Measurements from ENCODE around the gene SMPDL3A. TPM values are rescaled to one million over a fixed set of nuclear protein-coding genes. Genes with fewer than 3 reads are reported as not detected.

Gene SMPDL3A
- total and polyA plus RNA-seq, 4 donors, result 1.5 to 14.3 (median 6.2) TPM

DNA sequence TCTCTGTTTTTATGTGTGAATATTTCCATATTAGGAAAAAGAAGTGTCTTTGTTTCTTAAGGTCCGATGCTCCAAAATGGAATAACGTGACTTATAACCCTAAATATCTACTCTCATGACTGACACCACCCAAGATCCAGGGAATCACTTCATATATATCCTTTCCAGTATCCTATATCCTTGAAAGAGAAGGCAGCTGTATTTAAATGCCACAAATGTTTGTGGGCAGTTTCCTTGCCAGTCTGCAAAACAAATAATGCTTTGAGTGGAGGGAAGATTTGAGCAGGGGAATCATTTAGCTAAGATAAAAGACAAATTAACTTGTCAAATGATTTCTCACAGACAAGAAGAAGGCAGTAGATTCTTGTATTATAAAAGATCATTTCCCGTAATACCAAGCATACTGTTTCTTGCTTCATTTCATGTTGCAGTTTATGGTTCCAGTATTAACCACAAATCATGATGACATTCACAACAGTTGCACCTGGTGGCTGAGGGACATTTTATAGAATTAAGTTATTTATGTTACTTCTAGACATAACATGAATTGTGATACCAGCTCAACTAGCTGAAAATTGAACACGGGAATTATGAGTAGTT, 39.5 kb upstream of the SMPDL3A start:
- Histone ChIP-seq H3K4me1 (ENCODE audit: control insufficient read depth in 1 of 2, insufficient read depth in 2 of 2, low read length in 2 of 2) (no peaks in the 10 kb centered on the region), H3K9me3 (ENCODE audit: control insufficient read depth, low read length) (no peaks in the 10 kb centered on the region), H3K27me3 (ENCODE audit: control insufficient read depth in 1 of 2, insufficient read depth in 2 of 2, low read length in 1 of 2) (no peaks in the 10 kb centered on the region), H3K27ac (ENCODE audit: low read depth in 1 of 2, low read length in 2 of 2) (no peak overlapping the region), H3K36me3 (ENCODE audit: control insufficient read depth in 1 of 2, insufficient read depth in 2 of 2, low read length in 1 of 2) (no peaks in the 10 kb centered on the region), H3K4me3 (ENCODE audit: low read length in 2 of 2) (no peak overlapping the region)
- intact Hi-C loops (cut with DNase I), result no loop called here
- ATAC-seq (ENCODE audit: low FRiP score) (no peak), DNase-seq (no peak)
- 81 to 84% methylated on average over 4 of the region's 4 CpGs for WGBS, 2 donors

GRCh38 chr6:122751326-122751725, 37.7 kb upstream of the SMPDL3A start:
- Histone ChIP-seq H3K4me3 (ENCODE audit: low read length in 2 of 2) (no peak overlapping the region), H3K9me3 (ENCODE audit: control insufficient read depth, low read length) (no peaks in the 10 kb centered on the region), H3K4me1 (ENCODE audit: control insufficient read depth in 1 of 2, insufficient read depth in 2 of 2, low read length in 2 of 2) (no peaks in the 10 kb centered on the region), H3K27me3 (ENCODE audit: control insufficient read depth in 1 of 2, insufficient read depth in 2 of 2, low read length in 1 of 2) (no peaks in the 10 kb centered on the region), H3K36me3 (ENCODE audit: control insufficient read depth in 1 of 2, insufficient read depth in 2 of 2, low read length in 1 of 2) (no peaks in the 10 kb centered on the region), H3K27ac (ENCODE audit: low read depth in 1 of 2, low read length in 2 of 2) (no peak overlapping the region)
- ATAC-seq (ENCODE audit: low FRiP score) (no peak), DNase-seq (no peak)
- intact Hi-C loops (cut with DNase I), result no loop called here
- 49 to 57% methylated on average over 3 of the region's 3 CpGs for WGBS, 2 donors

DNA sequence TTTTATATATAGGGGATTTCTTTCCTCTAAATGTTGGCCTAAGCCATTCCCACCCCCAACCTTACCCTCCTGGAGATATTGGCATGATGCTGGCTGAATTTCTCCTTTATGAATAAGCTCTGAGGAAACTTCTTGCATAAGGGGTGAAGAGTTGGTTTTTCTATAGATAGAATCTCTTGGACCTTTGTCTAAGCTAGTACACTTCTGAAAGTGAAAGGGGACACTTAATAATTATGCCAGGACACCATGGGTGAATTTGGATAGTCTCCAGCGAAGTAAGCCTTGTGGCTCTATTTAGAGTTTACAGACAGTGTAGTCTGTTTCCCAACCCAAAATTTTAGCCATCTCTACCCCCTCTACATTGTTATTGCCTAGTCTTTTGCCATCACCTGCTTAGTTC, 36.6 kb upstream of the SMPDL3A start:
- Histone ChIP-seq H3K9me3 (ENCODE audit: control insufficient read depth, low read length) (no peaks in the 10 kb centered on the region), H3K36me3 (ENCODE audit: control insufficient read depth in 1 of 2, insufficient read depth in 2 of 2, low read length in 1 of 2) (no peaks in the 10 kb centered on the region), H3K27ac (ENCODE audit: low read depth in 1 of 2, low read length in 2 of 2) (no peak overlapping the region), H3K4me1 (ENCODE audit: control insufficient read depth in 1 of 2, insufficient read depth in 2 of 2, low read length in 2 of 2) (no peaks in the 10 kb centered on the region), H3K4me3 (ENCODE audit: low read length in 2 of 2) (no peak overlapping the region), H3K27me3 (ENCODE audit: control insufficient read depth in 1 of 2, insufficient read depth in 2 of 2, low read length in 1 of 2) (peaks cover 0 to 4% of the 10 kb centered on the region in 2 donors)
- no peak for ATAC-seq (ENCODE audit: low FRiP score)
- no peak for DNase-seq
- WGBS, 2 donors, result 39 to 89% methylated on average over 1 of the region's 1 CpG
- intact Hi-C loops (cut with DNase I), result no loop called here

GRCh38 chr6:122753000-122753687, 35.9 kb upstream of the SMPDL3A start:
- no peak for DNase-seq
- no peaks in the 10 kb centered on the region for H3K36me3 ChIP-seq (ENCODE audit: control insufficient read depth in 1 of 2, insufficient read depth in 2 of 2, low read length in 1 of 2)
- H3K9me3 ChIP-seq (ENCODE audit: control insufficient read depth, low read length), result no peaks in the 10 kb centered on the region
- 83 to 84% methylated on average over 10 of the region's 10 CpGs for WGBS, 2 donors
- H3K27ac ChIP-seq (ENCODE audit: low read depth in 1 of 2, low read length in 2 of 2), result no peak overlapping the region
- no peak for ATAC-seq (ENCODE audit: low FRiP score)
- H3K4me3 ChIP-seq (ENCODE audit: low read length in 2 of 2), result no peak overlapping the region
- peaks cover 0 to 5% of the 10 kb centered on the region in 2 donors for H3K27me3 ChIP-seq (ENCODE audit: control insufficient read depth in 1 of 2, insufficient read depth in 2 of 2, low read length in 1 of 2)
- intact Hi-C loops (cut with DNase I), result no loop called here
- no peaks in the 10 kb centered on the region for H3K4me1 ChIP-seq (ENCODE audit: control insufficient read depth in 1 of 2, insufficient read depth in 2 of 2, low read length in 2 of 2)

GRCh38 chr6:122753688-122754056, 35.4 kb upstream of the SMPDL3A start:
- ATAC-seq (ENCODE audit: low FRiP score), result no peak

GRCh38 chr6:122754191-122754731, 34.8 kb upstream of the SMPDL3A start:
- Histone ChIP-seq H3K4me3 (ENCODE audit: low read length in 2 of 2) (no peak overlapping the region), H3K9me3 (ENCODE audit: control insufficient read depth, low read length) (no peaks in the 10 kb centered on the region), H3K27ac (ENCODE audit: low read depth in 1 of 2, low read length in 2 of 2) (no peak overlapping the region), H3K36me3 (ENCODE audit: control insufficient read depth in 1 of 2, insufficient read depth in 2 of 2, low read length in 1 of 2) (no peaks in the 10 kb centered on the region), H3K27me3 (ENCODE audit: control insufficient read depth in 1 of 2, insufficient read depth in 2 of 2, low read length in 1 of 2) (peaks cover 0 to 5% of the 10 kb centered on the region in 2 donors), H3K4me1 (ENCODE audit: control insufficient read depth in 1 of 2, insufficient read depth in 2 of 2, low read length in 2 of 2) (no peaks in the 10 kb centered on the region)
- DNase-seq (no peak), ATAC-seq (ENCODE audit: low FRiP score) (no peak)
- intact Hi-C loops (cut with DNase I), result no loop called here
- WGBS, 2 donors, result 75 to 77% methylated on average over 5 of the region's 5 CpGs

More at GRCh38 chr6:122753688-122754056, 35.4 kb upstream of the SMPDL3A start:
- no peak for DNase-seq
- H3K4me1 ChIP-seq (ENCODE audit: control insufficient read depth in 1 of 2, insufficient read depth in 2 of 2, low read length in 2 of 2), result no peaks in the 10 kb centered on the region
- H3K36me3 ChIP-seq (ENCODE audit: control insufficient read depth in 1 of 2, insufficient read depth in 2 of 2, low read length in 1 of 2), result no peaks in the 10 kb centered on the region
- WGBS, 2 donors, result 37 to 42% methylated on average over 5 of the region's 5 CpGs
- H3K27me3 ChIP-seq (ENCODE audit: control insufficient read depth in 1 of 2, insufficient read depth in 2 of 2, low read length in 1 of 2), result peaks cover 0 to 5% of the 10 kb centered on the region in 2 donors
- H3K27ac ChIP-seq (ENCODE audit: low read depth in 1 of 2, low read length in 2 of 2), result no peak overlapping the region
- no peaks in the 10 kb centered on the region for H3K9me3 ChIP-seq (ENCODE audit: control insufficient read depth, low read length)
- H3K4me3 ChIP-seq (ENCODE audit: low read length in 2 of 2), result no peak overlapping the region
- intact Hi-C loops (cut with DNase I), result no loop called here

GRCh38 chr6:122755901-122756300, 33.2 kb upstream of the SMPDL3A start:
- Histone ChIP-seq H3K27ac (ENCODE audit: low read depth in 1 of 2, low read length in 2 of 2) (no peak overlapping the region), H3K27me3 (ENCODE audit: control insufficient read depth in 1 of 2, insufficient read depth in 2 of 2, low read length in 1 of 2) (peaks cover 0 to 5% of the 10 kb centered on the region in 2 donors), H3K4me1 (ENCODE audit: control insufficient read depth in 1 of 2, insufficient read depth in 2 of 2, low read length in 2 of 2) (no peaks in the 10 kb centered on the region), H3K4me3 (ENCODE audit: low read length in 2 of 2) (no peak overlapping the region), H3K36me3 (ENCODE audit: control insufficient read depth in 1 of 2, insufficient read depth in 2 of 2, low read length in 1 of 2) (no peaks in the 10 kb centered on the region), H3K9me3 (ENCODE audit: control insufficient read depth, low read length) (no peaks in the 10 kb centered on the region)
- ATAC-seq (ENCODE audit: low FRiP score), result no peak
- DNase-seq, result no peak
- intact Hi-C loops (cut with DNase I), result no loop called here
- WGBS, 2 donors, result 64 to 75% methylated on average over 9 of the region's 9 CpGs

DNA sequence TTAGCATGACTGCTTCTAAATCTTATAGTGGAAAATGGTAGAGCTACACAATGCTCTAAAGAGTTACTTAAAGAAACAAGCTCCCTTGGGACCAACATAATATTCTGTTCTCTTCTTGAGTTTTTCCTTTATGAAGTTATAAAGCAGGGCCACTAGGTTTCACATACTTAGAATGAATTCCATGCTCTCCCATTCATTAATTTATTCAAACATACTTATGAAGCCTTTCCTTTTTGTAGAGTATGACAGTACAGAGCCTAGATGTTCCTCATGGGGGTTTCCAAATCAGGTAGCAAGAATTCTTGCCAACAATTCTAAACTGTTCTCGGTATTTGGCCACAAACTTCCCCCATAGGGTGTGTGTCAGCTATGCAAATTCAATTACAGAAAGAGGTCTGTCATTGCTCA, 30.1 kb upstream of the SMPDL3A start:
- no peak overlapping the region for H3K27ac ChIP-seq (ENCODE audit: low read depth in 1 of 2, low read length in 2 of 2)
- no peaks in the 10 kb centered on the region for H3K9me3 ChIP-seq (ENCODE audit: control insufficient read depth, low read length)
- intact Hi-C loops (cut with DNase I), result no loop called here
- no peak for DNase-seq
- peaks cover 0 to 5% of the 10 kb centered on the region in 2 donors for H3K27me3 ChIP-seq (ENCODE audit: control insufficient read depth in 1 of 2, insufficient read depth in 2 of 2, low read length in 1 of 2)
- H3K4me1 ChIP-seq (ENCODE audit: control insufficient read depth in 1 of 2, insufficient read depth in 2 of 2, low read length in 2 of 2), result no peaks in the 10 kb centered on the region
- no peak overlapping the region for H3K4me3 ChIP-seq (ENCODE audit: low read length in 2 of 2)
- 39 to 40% methylated on average over 1 of the region's 1 CpG for WGBS, 2 donors
- no peaks in the 10 kb centered on the region for H3K36me3 ChIP-seq (ENCODE audit: control insufficient read depth in 1 of 2, insufficient read depth in 2 of 2, low read length in 1 of 2)
- no peak for ATAC-seq (ENCODE audit: low FRiP score)

DNA sequence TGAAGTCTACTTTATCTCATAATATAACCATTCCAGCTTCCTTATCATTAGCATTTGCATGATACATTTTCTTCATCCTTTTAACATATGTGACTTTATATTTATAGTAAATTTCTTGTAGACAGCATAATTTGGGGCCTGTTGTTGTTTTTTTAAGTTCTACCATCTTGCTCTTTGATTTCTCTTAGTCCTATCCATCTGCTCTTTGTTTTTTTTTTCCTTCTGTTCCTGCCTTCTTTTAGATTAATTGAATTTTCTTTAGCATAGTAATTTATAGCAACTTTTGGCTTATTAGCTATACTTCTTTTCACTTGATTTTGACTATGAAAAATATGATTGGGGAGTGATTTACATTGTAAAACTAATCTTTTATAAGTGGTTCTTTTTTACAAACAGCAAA, 28.7 kb upstream of the SMPDL3A start:
- intact Hi-C loops (cut with DNase I), result no loop called here
- Histone ChIP-seq H3K36me3 (ENCODE audit: control insufficient read depth in 1 of 2, insufficient read depth in 2 of 2, low read length in 1 of 2) (no peaks in the 10 kb centered on the region), H3K4me3 (ENCODE audit: low read length in 2 of 2) (no peak overlapping the region), H3K4me1 (ENCODE audit: control insufficient read depth in 1 of 2, insufficient read depth in 2 of 2, low read length in 2 of 2) (no peaks in the 10 kb centered on the region), H3K27me3 (ENCODE audit: control insufficient read depth in 1 of 2, insufficient read depth in 2 of 2, low read length in 1 of 2) (peaks cover 0 to 5% of the 10 kb centered on the region in 2 donors), H3K9me3 (ENCODE audit: control insufficient read depth, low read length) (no peaks in the 10 kb centered on the region), H3K27ac (ENCODE audit: low read depth in 1 of 2, low read length in 2 of 2) (no peak overlapping the region)
- ATAC-seq (ENCODE audit: low FRiP score) (no peak), DNase-seq (no peak)
